H9 (cell line): ENCODE data around the gene MKNK2. TPM values are rescaled to one million over a fixed set of nuclear protein-coding genes. Genes with fewer than 3 reads are reported as not detected.

Source experiments
- DNase-seq: peaks from one replicate; pipeline ENCODE4 v3.0.0-alpha.2; 2017
- H2AFZ ChIP-seq: one replicate; pipeline ENCODE4 v1.6.1; 2013; ENCODE audit warnings: mild to moderate bottlenecking, low read length, control low read depth, moderate library complexity
- H2AK5ac ChIP-seq: 2 replicates; pipeline ENCODE4 v1.6.1; 2013; ENCODE audit warnings: low read length, control low read depth, mixed read lengths; ENCODE audit not compliant: insufficient read length
- H2BK120ac ChIP-seq: one replicate; pipeline ENCODE4 v1.6.1; 2013; ENCODE audit warnings: low read depth, mild to moderate bottlenecking, low read length, control low read depth, inconsistent platforms; ENCODE audit not compliant: poor library complexity, severe bottlenecking
- H2BK12ac ChIP-seq: 2 replicates; pipeline ENCODE4 v1.6.1; 2013; ENCODE audit warnings: low read length, control low read depth, mixed read lengths, low read depth; ENCODE audit not compliant: insufficient read length
- H2BK15ac ChIP-seq: 2 replicates; pipeline ENCODE4 v1.6.1; 2013; ENCODE audit warnings: low read depth, low read length, control low read depth
- H2BK20ac ChIP-seq: one replicate; pipeline ENCODE4 v1.6.1; 2013; ENCODE audit warnings: low read depth, mild to moderate bottlenecking, low read length, control low read depth, inconsistent platforms; ENCODE audit not compliant: poor library complexity, severe bottlenecking
- H2BK5ac ChIP-seq: 2 replicates; pipeline ENCODE4 v1.6.1; 2013; ENCODE audit warnings: low read length, control low read depth, mixed read lengths; ENCODE audit not compliant: insufficient read length
- H3K14ac ChIP-seq: 2 replicates; pipeline ENCODE4 v1.6.1; 2013; ENCODE audit warnings: low read length, control low read depth; ENCODE audit not compliant: insufficient read depth
- H3K18ac ChIP-seq: 2 replicates; pipeline ENCODE4 v1.6.1; 2013; ENCODE audit warnings: low read depth, mild to moderate bottlenecking, mixed read lengths, low read length, control low read depth; ENCODE audit not compliant: insufficient read length
- H3K23ac ChIP-seq: 2 replicates; pipeline ENCODE4 v1.6.1; 2013; ENCODE audit warnings: low read length, control low read depth, mixed read lengths, low read depth; ENCODE audit not compliant: insufficient read length
- H3K23me2 ChIP-seq: 2 replicates; pipeline ENCODE4 v1.6.1; 2013; ENCODE audit warnings: low read depth, mild to moderate bottlenecking, mixed read lengths, low read length, control low read depth; ENCODE audit not compliant: insufficient read length, poor library complexity, severe bottlenecking
- H3K27ac ChIP-seq: 2 replicates; pipeline ENCODE4 v1.5.1; 2013; ENCODE audit warnings: low read length, control low read depth, mixed read lengths, low read depth; ENCODE audit not compliant: insufficient read length
- H3K27me3 ChIP-seq: 2 replicates; pipeline ENCODE4 v1.6.1; 2013; ENCODE audit warnings: low read length, control low read depth, inconsistent platforms; ENCODE audit not compliant: insufficient read depth
- H3K4ac ChIP-seq: 2 replicates; pipeline ENCODE4 v1.6.1; 2013; ENCODE audit warnings: low read depth, mild to moderate bottlenecking, control low read depth, inconsistent platforms, low read length, moderate library complexity
- H3K4me1 ChIP-seq: 2 replicates; pipeline ENCODE4 v1.6.1; 2013; ENCODE audit warnings: low read length, control low read depth, inconsistent platforms; ENCODE audit not compliant: insufficient read depth
- H3K4me2 ChIP-seq: 2 replicates; pipeline ENCODE4 v1.6.1; 2013; ENCODE audit warnings: low read length, control low read depth, mixed read lengths; ENCODE audit not compliant: insufficient read length, insufficient read depth
- H3K56ac ChIP-seq: 2 replicates; pipeline ENCODE4 v1.6.1; 2013; ENCODE audit warnings: low read depth, mild to moderate bottlenecking, mixed read lengths, low read length, control low read depth; ENCODE audit not compliant: insufficient read length
- H3K79me1 ChIP-seq: 2 replicates; pipeline ENCODE4 v1.6.1; 2013; ENCODE audit warnings: low read depth, mild to moderate bottlenecking, moderate library complexity, low read length, control low read depth, inconsistent platforms; ENCODE audit not compliant: insufficient read depth, poor library complexity, severe bottlenecking
- H3K79me2 ChIP-seq: 2 replicates; pipeline ENCODE4 v1.6.1; 2013; ENCODE audit warnings: low read length, control low read depth, inconsistent platforms; ENCODE audit not compliant: insufficient read depth
- H3K9ac ChIP-seq: 2 replicates; pipeline ENCODE4 v1.6.1; 2013; ENCODE audit warnings: low read length, control low read depth, mixed read lengths; ENCODE audit not compliant: insufficient read length; ENCODE audit errors: extremely low read depth
- H3K9me3 ChIP-seq: one replicate; pipeline ENCODE4 v1.6.1; 2013; ENCODE audit warnings: low read depth, low read length, inconsistent platforms; ENCODE audit not compliant: control insufficient read depth
- H3T11ph ChIP-seq: one replicate; pipeline ENCODE4 v1.6.1; 2013; ENCODE audit warnings: mild to moderate bottlenecking, low read length, control low read depth, inconsistent platforms
- H4K20me1 ChIP-seq: one replicate; pipeline ENCODE4 v1.6.1; 2013; ENCODE audit not compliant: control insufficient read depth, insufficient read length, insufficient read depth
- H4K5ac ChIP-seq: 2 replicates; pipeline ENCODE4 v1.6.1; 2013; ENCODE audit warnings: low read depth, mild to moderate bottlenecking, mixed read lengths, low read length, control low read depth; ENCODE audit not compliant: insufficient read length
- H4K8ac ChIP-seq: replicated peaks from 2 replicates; pipeline ENCODE4 v1.6.1; 2013; ENCODE audit warnings: low read length, control low read depth, mixed read lengths, low read depth; ENCODE audit not compliant: insufficient read length
- H4K91ac ChIP-seq: 2 replicates; pipeline ENCODE4 v1.6.1; 2013; ENCODE audit warnings: low read depth, mild to moderate bottlenecking, moderate library complexity, mixed read lengths, low read length, control low read depth; ENCODE audit not compliant: insufficient read length
- H3K27ac Mint-ChIP-seq, 3 experiments: 2 replicates in 2 of 3; 3 replicates in 1 of 3; pipeline ENCODE4 v1.8.0; 2020 to 2021; ENCODE audit warnings: mixed read lengths in 3 of 3, mild to moderate bottlenecking in 1 of 3, moderate library complexity in 1 of 3
- H3K27me3 Mint-ChIP-seq: 2 replicates; pipeline ENCODE4 v1.8.0; 2021; ENCODE audit warnings: low read depth, mild to moderate bottlenecking, moderate library complexity, mixed read lengths
- H3K36me3 Mint-ChIP-seq, 3 experiments: 2 replicates in 2 of 3; 3 replicates in 1 of 3; pipeline ENCODE4 v1.8.0; 2020 to 2021; ENCODE audit warnings: low read depth in 3 of 3, mixed read lengths in 3 of 3; ENCODE audit not compliant: insufficient read depth in 1 of 3
- H3K4me1 Mint-ChIP-seq, 2 experiments: 2 replicates each; pipeline ENCODE4 v1.8.0; 2020; ENCODE audit warnings: mixed read lengths in 2 of 2
- H3K4me3 Mint-ChIP-seq, 2 experiments: 2 replicates in 1 of 2; 3 replicates in 1 of 2; pipeline ENCODE4 v1.8.0; 2020 to 2021; ENCODE audit warnings: mild to moderate bottlenecking in 2 of 2, mixed read lengths in 2 of 2, moderate library complexity in 1 of 2
- H3K9me3 Mint-ChIP-seq, 2 experiments: 2 replicates in 1 of 2; 3 replicates in 1 of 2; pipeline ENCODE4 v1.8.0; 2020; ENCODE audit warnings: mild to moderate bottlenecking in 2 of 2, mixed read lengths in 2 of 2, moderate library complexity in 1 of 2
- WGBS: extraction: QIAGEN DNeasy Blood & Tissue Kit; methylation state at CpG from one replicate; pipeline ENCODE4 v1.1.7; 2013; ENCODE audit warnings: missing lambda C conversion rate, low lambda C conversion rate, mixed read lengths; ENCODE audit not compliant: insufficient read length; ENCODE audit errors: extremely low coverage; 5-methylcytosine and 5-hydroxymethylcytosine counted together
- total RNA-seq: library from RNA; stranded (reverse); gene quantifications from 2 replicates; pipeline ENCODE4 v1.2.1, GENCODE V29; 2021
- TF ChIP-seq, protein P1 (sequence below): fragments of 200-600 bp; sonication (generic); conservative IDR thresholded peaks from 3 replicates; pipeline ENCODE4 v1.8.0; 2021; ENCODE audit warnings: antibody characterized with exemption, mild to moderate bottlenecking

Gene MKNK2
- total RNA-seq, 1 experiment from 2014 or later = 153 TPM

DNA sequence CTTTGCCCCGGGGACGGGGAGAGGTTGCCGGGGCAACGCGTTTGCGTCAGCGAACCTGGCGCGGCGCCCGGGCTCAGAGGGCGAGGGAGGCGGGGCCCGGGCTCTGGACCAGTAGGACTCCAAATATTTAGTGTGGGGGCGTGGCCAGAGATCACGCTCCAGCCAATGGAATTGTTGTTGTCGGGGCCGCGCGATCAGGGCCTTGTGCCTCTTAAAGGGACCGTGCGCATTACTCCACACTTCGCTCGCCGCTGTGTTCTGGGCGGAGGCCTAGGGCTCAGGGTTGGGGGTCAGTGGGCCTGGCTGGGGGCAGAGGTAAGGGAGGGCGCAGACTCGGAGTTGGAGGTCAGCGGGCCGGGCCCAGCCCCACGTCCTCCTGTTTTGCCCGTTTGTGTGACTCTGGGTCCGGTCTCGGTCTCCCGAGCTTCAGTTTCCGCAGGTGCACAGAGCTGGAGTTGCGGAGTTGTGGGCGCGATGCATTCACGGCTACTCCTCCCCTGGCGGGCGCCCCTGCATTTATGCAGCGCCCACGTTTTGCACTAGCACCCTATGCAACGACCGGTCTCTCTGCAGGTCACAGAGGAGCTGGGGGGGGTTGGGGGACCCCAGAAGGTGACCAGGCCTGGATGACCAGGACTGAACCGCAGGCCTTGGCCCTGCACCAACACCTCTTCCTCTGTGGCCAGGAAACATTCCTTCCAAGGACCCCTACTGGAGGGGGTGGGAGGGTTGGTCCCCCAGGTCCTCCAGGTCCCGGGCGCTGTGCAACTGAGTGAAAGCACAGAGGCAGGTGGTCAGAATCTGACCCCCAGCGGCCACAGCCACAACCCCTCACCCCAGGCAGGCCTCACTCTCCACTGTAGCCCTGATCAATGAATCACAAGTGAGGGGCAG is 10.7 kb upstream of the MKNK2 start:
- no peak overlapping the region for H3K4ac ChIP-seq
- H4K5ac ChIP-seq = no peak overlapping the region
- H3K18ac ChIP-seq = peak overlapping the region; percentile 95
- no peaks in the 10 kb centered on the region for H3K4me1 ChIP-seq
- peak overlapping the region; percentile 69 for H3K4me2 ChIP-seq
- H2BK15ac ChIP-seq = no peak overlapping the region
- H4K91ac ChIP-seq = no peak overlapping the region
- H2BK120ac ChIP-seq = no peak overlapping the region
- H2BK12ac ChIP-seq = no peak overlapping the region
- no CpG with 5 or more reads among the region's 50 CpGs for WGBS
- peak overlapping the region; percentile 93 for H3K14ac ChIP-seq
- Mint-ChIP-seq H3K36me3 (no peaks in the 10 kb centered on the region), H3K9me3 (no peaks in the 10 kb centered on the region; a peak in 1 of 5 replicates), H3K27me3 (no peaks in the 10 kb centered on the region), H3K27ac (peak overlapping the region; percentile 85 to 99 (median 98)), H3K4me3 (peak overlapping the region; percentile 76 to 87), H3K4me1 (peaks cover 22 to 32% of the 10 kb centered on the region in 2 experiments)
- no peaks in the 10 kb centered on the region for H4K20me1 ChIP-seq
- H3K9me3 ChIP-seq = no peaks in the 10 kb centered on the region
- H3K27me3 ChIP-seq = no peaks in the 10 kb centered on the region
- H3T11ph ChIP-seq = no peak overlapping the region
- no peak overlapping the region for H3K27ac ChIP-seq
- TF ChIP-seq, protein P1, sequence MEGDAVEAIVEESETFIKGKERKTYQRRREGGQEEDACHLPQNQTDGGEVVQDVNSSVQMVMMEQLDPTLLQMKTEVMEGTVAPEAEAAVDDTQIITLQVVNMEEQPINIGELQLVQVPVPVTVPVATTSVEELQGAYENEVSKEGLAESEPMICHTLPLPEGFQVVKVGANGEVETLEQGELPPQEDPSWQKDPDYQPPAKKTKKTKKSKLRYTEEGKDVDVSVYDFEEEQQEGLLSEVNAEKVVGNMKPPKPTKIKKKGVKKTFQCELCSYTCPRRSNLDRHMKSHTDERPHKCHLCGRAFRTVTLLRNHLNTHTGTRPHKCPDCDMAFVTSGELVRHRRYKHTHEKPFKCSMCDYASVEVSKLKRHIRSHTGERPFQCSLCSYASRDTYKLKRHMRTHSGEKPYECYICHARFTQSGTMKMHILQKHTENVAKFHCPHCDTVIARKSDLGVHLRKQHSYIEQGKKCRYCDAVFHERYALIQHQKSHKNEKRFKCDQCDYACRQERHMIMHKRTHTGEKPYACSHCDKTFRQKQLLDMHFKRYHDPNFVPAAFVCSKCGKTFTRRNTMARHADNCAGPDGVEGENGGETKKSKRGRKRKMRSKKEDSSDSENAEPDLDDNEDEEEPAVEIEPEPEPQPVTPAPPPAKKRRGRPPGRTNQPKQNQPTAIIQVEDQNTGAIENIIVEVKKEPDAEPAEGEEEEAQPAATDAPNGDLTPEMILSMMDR = peak; percentile 23; the same call in 2 of the 3 replicates
- no peak overlapping the region for H3K56ac ChIP-seq
- H3K23me2 ChIP-seq = peaks cover 10% of the 10 kb centered on the region
- DNase-seq = peak; percentile 98
- H4K8ac ChIP-seq = no peak overlapping the region
- no peak overlapping the region for H2BK5ac ChIP-seq
- H2AFZ ChIP-seq = no peak overlapping the region
- no peaks in the 10 kb centered on the region for H3K79me1 ChIP-seq
- peak overlapping the region; percentile 58 for H3K9ac ChIP-seq
- H3K23ac ChIP-seq = no peak overlapping the region
- no peaks in the 10 kb centered on the region for H3K79me2 ChIP-seq
- no peak overlapping the region for H2AK5ac ChIP-seq
- H2BK20ac ChIP-seq = no peak overlapping the region
